ENCODE results near the gene FER1L5.

The FER1L5 gene

DNA sequence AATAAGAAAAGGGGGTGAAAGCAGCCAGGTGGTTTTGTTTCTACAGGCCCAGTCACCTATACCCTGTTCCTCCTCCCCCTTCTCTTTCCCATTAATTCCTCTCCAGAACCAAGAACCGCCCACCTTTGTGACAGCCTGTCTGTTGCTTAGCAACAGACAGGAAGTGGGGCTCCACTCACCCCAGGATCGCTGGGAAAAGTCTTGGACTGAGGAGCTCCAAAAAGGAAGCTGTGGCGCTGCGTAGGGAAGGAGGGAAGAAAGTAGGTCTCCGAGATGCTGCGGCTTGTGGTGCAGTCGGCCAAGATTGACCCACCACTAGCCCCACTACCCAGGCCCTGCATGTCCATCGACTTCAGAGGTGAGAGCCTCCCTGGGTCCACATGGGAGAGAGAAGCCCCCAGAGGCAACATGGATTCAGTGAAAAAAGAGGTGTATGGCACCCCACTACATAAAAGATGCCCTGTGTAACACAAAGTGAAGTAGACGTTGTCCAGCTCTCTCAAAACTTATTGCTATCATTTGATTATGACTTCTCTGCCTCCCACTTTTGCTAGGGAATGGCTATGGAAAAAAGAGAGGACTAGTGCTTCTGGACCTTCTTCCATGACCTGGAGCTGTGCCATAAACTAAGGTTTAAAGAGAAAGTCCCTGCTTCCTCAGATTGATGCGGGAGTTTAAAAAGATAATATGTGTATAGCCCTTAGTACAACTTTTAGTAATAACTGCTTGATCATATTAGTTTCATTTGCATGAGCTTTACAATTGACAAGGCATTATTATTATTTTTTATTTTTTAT, at the start of gene FER1L5:
Gene FER1L5 (plus strand): TSS at position 201 of the 797 bp plus-strand sequence. CDS start 73 bp downstream, at position 274.
- no peak for DNase-seq (ENCODE audit: extremely low spot score)
- CTCF ChIA-PET: interaction anchor here (1.1 kb wide), 1 partner anchor 9 kb away, joined by 3 read pairs; no protein-coding TSS in a partner anchor
- TF ChIP-seq, protein P1, sequence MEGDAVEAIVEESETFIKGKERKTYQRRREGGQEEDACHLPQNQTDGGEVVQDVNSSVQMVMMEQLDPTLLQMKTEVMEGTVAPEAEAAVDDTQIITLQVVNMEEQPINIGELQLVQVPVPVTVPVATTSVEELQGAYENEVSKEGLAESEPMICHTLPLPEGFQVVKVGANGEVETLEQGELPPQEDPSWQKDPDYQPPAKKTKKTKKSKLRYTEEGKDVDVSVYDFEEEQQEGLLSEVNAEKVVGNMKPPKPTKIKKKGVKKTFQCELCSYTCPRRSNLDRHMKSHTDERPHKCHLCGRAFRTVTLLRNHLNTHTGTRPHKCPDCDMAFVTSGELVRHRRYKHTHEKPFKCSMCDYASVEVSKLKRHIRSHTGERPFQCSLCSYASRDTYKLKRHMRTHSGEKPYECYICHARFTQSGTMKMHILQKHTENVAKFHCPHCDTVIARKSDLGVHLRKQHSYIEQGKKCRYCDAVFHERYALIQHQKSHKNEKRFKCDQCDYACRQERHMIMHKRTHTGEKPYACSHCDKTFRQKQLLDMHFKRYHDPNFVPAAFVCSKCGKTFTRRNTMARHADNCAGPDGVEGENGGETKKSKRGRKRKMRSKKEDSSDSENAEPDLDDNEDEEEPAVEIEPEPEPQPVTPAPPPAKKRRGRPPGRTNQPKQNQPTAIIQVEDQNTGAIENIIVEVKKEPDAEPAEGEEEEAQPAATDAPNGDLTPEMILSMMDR (IDR thresholded peaks at IDR 0.05; ENCODE audit: control extremely low read depth, extremely low read depth, low read depth, missing control alignments): no peak
- POLR2A ChIA-PET: no interaction called here

DNA sequence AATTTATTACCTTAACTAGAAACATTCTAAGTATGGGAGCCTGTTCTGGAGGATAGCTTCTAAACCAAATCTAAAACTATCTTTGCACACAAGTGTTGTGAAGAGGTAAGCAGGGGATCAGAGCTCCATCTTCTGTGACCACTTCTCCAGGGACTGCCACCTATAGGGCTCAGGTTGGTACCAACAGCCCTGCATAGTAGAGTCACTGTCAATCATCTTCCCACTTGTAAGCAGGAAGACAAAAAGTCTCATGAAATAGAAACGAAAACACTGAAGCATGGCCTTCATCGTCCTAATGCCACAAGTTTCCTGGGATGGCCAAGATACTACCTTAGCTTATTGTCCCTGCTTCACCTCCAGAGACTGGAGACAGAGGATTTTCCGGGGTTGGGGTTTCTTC, 48.3 kb upstream of the FER1L5 start:
- ChIA-PET POLR2A (no interaction called here), CTCF (interaction anchor here (0.9 to 3.5 kb wide), 10 partner anchors 9 to 40 kb away, joined by 3 to 25 read pairs (median 4); no protein-coding TSS in a partner anchor)
- DNase-seq (ENCODE audit: extremely low spot score): no peak
- TF ChIP-seq, protein P1 (IDR thresholded peaks at IDR 0.05; ENCODE audit: control extremely low read depth, extremely low read depth, low read depth, missing control alignments): no peak

DNA sequence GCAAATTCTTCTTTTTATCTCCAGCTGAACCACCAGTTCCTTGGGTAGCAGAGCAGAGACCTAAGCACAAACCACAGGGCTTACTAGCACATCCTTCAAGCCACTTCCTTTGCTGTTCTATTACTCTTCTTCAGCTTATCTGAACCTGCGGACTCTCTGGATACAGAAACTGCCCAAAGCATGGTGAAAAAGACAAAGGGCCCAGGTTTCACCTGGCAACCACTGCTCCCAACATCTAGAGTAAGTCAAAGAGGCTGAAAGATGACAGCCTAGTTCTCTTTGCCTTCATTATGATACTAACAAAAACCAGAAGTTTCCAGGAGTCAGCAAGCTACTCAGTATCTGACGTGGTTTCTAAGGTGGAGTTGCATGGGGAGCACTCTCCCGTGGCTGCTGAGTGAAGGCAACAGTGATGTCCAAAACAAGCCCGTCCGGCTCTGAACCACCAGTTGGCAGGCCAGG, 47.8 kb upstream of the FER1L5 start:
- DNase-seq (ENCODE audit: extremely low spot score): no peak
- CTCF ChIA-PET: interaction anchor here (0.9 to 3.5 kb wide), 8 partner anchors 9 to 40 kb away, joined by 3 to 25 read pairs (median 6); no protein-coding TSS in a partner anchor
- TF ChIP-seq, protein P1 (IDR thresholded peaks at IDR 0.05; ENCODE audit: control extremely low read depth, extremely low read depth, low read depth, missing control alignments): no peak
- POLR2A ChIA-PET: no interaction called here

DNA sequence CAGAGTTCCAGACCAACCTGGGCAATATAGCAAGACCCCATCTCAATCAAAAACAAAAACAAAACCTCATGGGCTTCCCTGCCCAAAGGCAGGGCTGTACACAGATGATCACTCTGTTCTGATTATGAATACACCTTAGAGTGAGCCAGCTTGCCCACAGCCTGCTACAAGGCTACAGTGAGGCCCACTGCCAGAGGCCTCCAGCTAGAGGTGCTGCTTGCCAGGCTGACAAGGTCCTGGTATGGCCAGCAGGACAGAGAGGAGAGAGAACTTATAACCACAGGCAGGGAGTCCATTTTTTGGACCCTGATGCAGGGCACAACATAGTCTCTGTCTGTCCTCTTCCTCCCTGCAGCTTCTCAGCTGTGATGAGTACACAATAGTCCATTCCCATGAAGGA, 46.0 kb upstream of the FER1L5 start:
- ChIA-PET POLR2A (no interaction called here), CTCF (no interaction called here)
- no peak for DNase-seq (ENCODE audit: extremely low spot score)
- TF ChIP-seq, protein P1 (IDR thresholded peaks at IDR 0.05; ENCODE audit: control extremely low read depth, extremely low read depth, low read depth, missing control alignments): no peak

DNA sequence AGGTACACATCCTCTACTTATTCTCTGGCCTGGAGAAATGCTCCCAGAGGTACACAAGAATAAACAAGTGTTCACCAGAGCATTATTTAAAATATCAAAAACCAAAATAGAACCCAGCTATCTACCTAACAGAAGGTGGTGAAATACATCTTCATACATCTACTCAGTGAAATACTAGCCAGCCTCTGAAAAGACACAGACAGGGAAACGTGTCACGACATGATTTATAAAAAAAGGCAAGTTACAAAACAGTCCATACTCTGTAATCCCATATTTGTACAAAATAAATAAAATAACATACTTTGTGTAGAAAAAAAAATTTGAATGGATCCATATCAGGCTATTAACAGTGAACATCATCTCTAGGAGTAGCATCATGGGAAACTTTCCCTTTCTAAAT, 42.6 kb upstream of the FER1L5 start:
- DNase-seq (ENCODE audit: extremely low spot score): no peak
- ChIA-PET CTCF (interaction anchor here (1.0 to 2.5 kb wide), 6 partner anchors 9 to 94 kb away, joined by 3 to 9 read pairs (median 4); no protein-coding TSS in a partner anchor), POLR2A (no interaction called here)
- TF ChIP-seq, protein P1 (IDR thresholded peaks at IDR 0.05; ENCODE audit: control extremely low read depth, extremely low read depth, low read depth, missing control alignments): no peak

DNA sequence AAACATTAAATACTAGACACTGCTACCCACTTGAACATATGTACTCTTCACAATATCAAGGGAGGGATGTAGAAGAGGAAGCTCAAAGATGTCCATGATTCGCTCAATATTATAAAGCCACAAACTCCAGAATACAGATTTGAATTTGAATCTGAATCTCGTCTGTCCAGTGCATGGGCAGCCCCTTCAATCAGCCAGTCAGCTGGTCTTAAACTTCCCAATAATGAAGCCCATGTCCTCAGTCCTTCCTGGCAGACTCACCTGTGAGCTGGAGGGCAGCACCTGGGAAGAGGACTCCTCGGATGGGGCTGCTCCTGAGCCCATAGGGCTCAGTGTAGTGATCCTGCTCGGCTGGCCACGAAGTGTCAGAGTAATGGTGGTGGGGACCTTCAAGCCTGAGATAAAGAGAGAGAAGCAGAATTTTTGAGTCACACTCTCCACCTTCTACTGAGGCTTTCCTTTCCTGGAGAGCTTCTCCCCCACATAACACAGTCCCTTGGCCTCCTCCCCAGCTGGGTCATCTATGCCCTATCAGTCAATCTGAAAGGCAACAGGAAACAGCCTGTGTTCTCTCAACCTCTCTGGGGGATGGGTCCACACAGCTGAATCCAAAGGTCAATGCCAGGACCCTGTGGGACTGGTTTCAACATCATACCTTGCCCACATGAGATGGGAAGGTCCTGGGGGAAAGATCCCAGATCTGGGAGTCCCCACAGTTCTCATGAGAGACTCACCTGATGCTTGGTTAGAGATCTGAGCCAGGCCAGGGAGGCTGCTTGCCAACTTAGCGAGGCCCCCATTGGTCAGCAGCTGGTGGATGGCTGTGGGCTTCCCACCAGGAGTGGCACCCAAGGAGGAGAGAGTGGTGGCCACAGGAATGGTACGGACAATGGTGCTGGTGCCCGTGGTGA, 40.9 kb upstream of the FER1L5 start:
- no peak for DNase-seq (ENCODE audit: extremely low spot score)
- TF ChIP-seq, protein P1 (IDR thresholded peaks at IDR 0.05; ENCODE audit: control extremely low read depth, extremely low read depth, low read depth, missing control alignments): no peak
- POLR2A ChIA-PET: no interaction called here
- CTCF ChIA-PET: interaction anchor here (0.9 to 1.8 kb wide), 4 partner anchors 26 to 92 kb away, joined by 3 to 5 read pairs (median 3); no protein-coding TSS in a partner anchor

All from GM10248 (cell line).